ENCODE results near the gene MED14.

GRCh38 chrX:40683245-40683644, 52.1 kb downstream of the MED14 start:
- TF ChIP-seq CTCF (IDR thresholded peaks at IDR 0.05; ENCODE audit: low read depth, low read length) (no peak), EZH2phosphoT487 (IDR thresholded peaks at IDR 0.05; ENCODE audit: low read depth) (no peak)

All from OCI-LY3 (cell line).